ENCODE data around the gene SWAP70.
A peak's percentile ranks its signal among the peaks of the same experiment; 100 is the strongest.

The SWAP70 gene

GRCh38 chr11:9645881-9646280, 18.0 kb upstream of the SWAP70 start:
- no peaks in the 10 kb centered on the region for H3K36me3 ChIP-seq (ENCODE audit: control insufficient read depth in 5 of 5, insufficient read depth in 5 of 5, low read length in 5 of 5)
- H3K9me3 ChIP-seq (ENCODE audit: control insufficient read depth in 5 of 5, low read length in 5 of 5): no peaks in the 10 kb centered on the region
- H3K9ac ChIP-seq (ENCODE audit: low read length in 5 of 5): no peak overlapping the region
- no peaks in the 10 kb centered on the region for H3K27me3 ChIP-seq (ENCODE audit: control insufficient read depth in 5 of 5, insufficient read depth in 4 of 5, low read length in 5 of 5)
- H3K4me3 ChIP-seq (ENCODE audit: low read depth in 1 of 5, low read length in 5 of 5): no peak overlapping the region
- peaks cover 0 to 4% (median 0%) of the 10 kb centered on the region in 5 donors for H3K4me1 ChIP-seq (ENCODE audit: control insufficient read depth in 5 of 5, insufficient read depth in 5 of 5, low read length in 5 of 5)
- H3K27ac ChIP-seq (ENCODE audit: low read depth, low read length): no peak overlapping the region

GRCh38 chr11:9646324-9646723, 17.6 kb upstream of the SWAP70 start:
- Histone ChIP-seq H3K9me3 (ENCODE audit: control insufficient read depth in 5 of 5, low read length in 5 of 5) (no peaks in the 10 kb centered on the region), H3K36me3 (ENCODE audit: control insufficient read depth in 5 of 5, insufficient read depth in 5 of 5, low read length in 5 of 5) (no peaks in the 10 kb centered on the region), H3K4me3 (ENCODE audit: low read depth in 1 of 5, low read length in 5 of 5) (no peak overlapping the region), H3K27ac (ENCODE audit: low read depth, low read length) (no peak overlapping the region), H3K27me3 (ENCODE audit: control insufficient read depth in 5 of 5, insufficient read depth in 4 of 5, low read length in 5 of 5) (no peaks in the 10 kb centered on the region), H3K9ac (ENCODE audit: low read length in 5 of 5) (no peak overlapping the region), H3K4me1 (ENCODE audit: control insufficient read depth in 5 of 5, insufficient read depth in 5 of 5, low read length in 5 of 5) (peaks cover 0 to 4% (median 0%) of the 10 kb centered on the region in 5 donors)

- Histone ChIP-seq H3K9ac (ENCODE audit: low read length in 5 of 5) (no peak overlapping the region), H3K27ac (ENCODE audit: low read depth, low read length) (no peak overlapping the region)
Observed at GRCh38 chr11:9651481-9651880, 12.4 kb upstream of the SWAP70 start.

DNA sequence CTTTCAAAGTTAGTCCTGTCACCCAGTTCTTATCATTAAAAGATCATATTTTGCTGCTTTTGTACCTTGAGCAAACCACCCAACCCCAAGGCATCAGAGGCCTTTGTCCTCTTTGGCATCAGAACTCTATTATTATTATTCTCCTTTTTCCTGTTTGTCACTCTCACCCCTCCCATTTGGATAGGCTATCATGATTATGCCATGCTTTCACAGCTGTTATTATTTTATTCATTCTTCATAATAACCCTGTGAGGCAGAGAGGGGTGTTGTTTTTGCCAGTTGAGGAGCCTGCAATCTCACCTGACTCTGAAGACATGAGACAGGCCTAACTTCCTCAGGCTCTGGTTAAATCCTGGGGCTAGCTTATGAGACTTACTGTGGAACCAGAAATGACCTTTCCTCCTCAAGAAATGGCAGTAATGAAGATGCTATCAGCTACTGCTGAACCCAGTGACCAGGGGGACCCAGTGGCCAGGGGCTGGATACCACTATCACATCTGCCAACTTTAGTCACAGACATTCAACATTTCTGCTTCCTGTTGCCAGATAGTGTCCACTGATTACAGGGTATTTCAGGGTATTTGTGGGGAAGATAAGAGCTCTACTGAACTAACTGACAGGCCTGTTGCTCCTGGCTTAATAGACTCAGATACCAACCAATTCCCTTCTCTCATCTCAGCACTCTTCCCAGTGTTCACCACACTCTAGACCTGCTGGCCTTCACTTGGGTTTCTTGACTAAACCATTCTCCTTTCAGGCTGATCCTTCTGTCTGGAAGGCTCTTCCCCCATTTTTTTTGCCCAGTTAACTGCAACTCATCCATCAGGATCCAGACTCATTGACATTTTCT, 11.8 kb upstream of the SWAP70 start:
- H3K9me3 ChIP-seq (ENCODE audit: control insufficient read depth in 5 of 5, low read length in 5 of 5): no peaks in the 10 kb centered on the region
- no peak overlapping the region for H3K27ac ChIP-seq (ENCODE audit: low read depth, low read length)
- peaks cover 0 to 15% (median 11%) of the 10 kb centered on the region in 5 donors for H3K4me1 ChIP-seq (ENCODE audit: control insufficient read depth in 5 of 5, insufficient read depth in 5 of 5, low read length in 5 of 5)
- no peak overlapping the region for H3K4me3 ChIP-seq (ENCODE audit: low read depth in 1 of 5, low read length in 5 of 5)
- H3K36me3 ChIP-seq (ENCODE audit: control insufficient read depth in 5 of 5, insufficient read depth in 5 of 5, low read length in 5 of 5): no peaks in the 10 kb centered on the region
- H3K27me3 ChIP-seq (ENCODE audit: control insufficient read depth in 5 of 5, insufficient read depth in 4 of 5, low read length in 5 of 5): no peaks in the 10 kb centered on the region
- H3K9ac ChIP-seq (ENCODE audit: low read length in 5 of 5): no peak overlapping the region

More at GRCh38 chr11:9651481-9651880, 12.4 kb upstream of the SWAP70 start:
- Histone ChIP-seq H3K36me3 (ENCODE audit: control insufficient read depth in 5 of 5, insufficient read depth in 5 of 5, low read length in 5 of 5) (no peaks in the 10 kb centered on the region), H3K9me3 (ENCODE audit: control insufficient read depth in 5 of 5, low read length in 5 of 5) (no peaks in the 10 kb centered on the region), H3K27me3 (ENCODE audit: control insufficient read depth in 5 of 5, insufficient read depth in 4 of 5, low read length in 5 of 5) (no peaks in the 10 kb centered on the region), H3K4me1 (ENCODE audit: control insufficient read depth in 5 of 5, insufficient read depth in 5 of 5, low read length in 5 of 5) (peaks cover 0 to 15% (median 11%) of the 10 kb centered on the region in 5 donors), H3K4me3 (ENCODE audit: low read depth in 1 of 5, low read length in 5 of 5) (no peak overlapping the region)

DNA sequence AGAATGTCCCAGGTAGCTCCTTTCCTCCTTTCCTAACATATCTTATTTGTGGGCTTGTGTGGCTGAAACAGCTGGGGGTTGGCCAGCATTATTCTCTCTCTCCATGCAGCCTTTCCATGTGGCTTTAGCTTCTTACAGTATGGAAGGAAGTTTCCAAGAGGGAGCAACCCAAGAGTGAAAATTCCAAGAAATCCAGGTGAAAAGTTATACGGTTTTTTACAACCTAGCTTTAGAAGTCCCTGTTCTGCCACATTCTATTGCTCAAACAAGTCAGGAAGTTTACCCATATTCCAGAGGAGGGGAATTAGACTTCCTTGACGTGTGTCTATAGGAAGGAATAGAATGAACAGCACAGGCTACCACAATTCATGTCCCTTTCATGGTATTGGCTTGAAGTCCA, 10.0 kb upstream of the SWAP70 start:
- no peak overlapping the region for H3K4me3 ChIP-seq (ENCODE audit: low read depth in 1 of 5, low read length in 5 of 5)
- no peaks in the 10 kb centered on the region for H3K9me3 ChIP-seq (ENCODE audit: control insufficient read depth in 5 of 5, low read length in 5 of 5)
- no peaks in the 10 kb centered on the region for H3K36me3 ChIP-seq (ENCODE audit: control insufficient read depth in 5 of 5, insufficient read depth in 5 of 5, low read length in 5 of 5)
- H3K27ac ChIP-seq (ENCODE audit: low read depth, low read length): no peak overlapping the region
- no peak overlapping the region for H3K9ac ChIP-seq (ENCODE audit: low read length in 5 of 5)
- no peaks in the 10 kb centered on the region for H3K27me3 ChIP-seq (ENCODE audit: control insufficient read depth in 5 of 5, insufficient read depth in 4 of 5, low read length in 5 of 5)
- peaks cover 0 to 15% (median 11%) of the 10 kb centered on the region in 5 donors for H3K4me1 ChIP-seq (ENCODE audit: control insufficient read depth in 5 of 5, insufficient read depth in 5 of 5, low read length in 5 of 5)

- H3K4me3 ChIP-seq (ENCODE audit: low read depth in 1 of 5, low read length in 5 of 5): no peak overlapping the region
- H3K27me3 ChIP-seq (ENCODE audit: control insufficient read depth in 5 of 5, insufficient read depth in 4 of 5, low read length in 5 of 5): no peaks in the 10 kb centered on the region
- no peaks in the 10 kb centered on the region for H3K36me3 ChIP-seq (ENCODE audit: control insufficient read depth in 5 of 5, insufficient read depth in 5 of 5, low read length in 5 of 5)
- H3K9ac ChIP-seq (ENCODE audit: low read length in 5 of 5): no peak overlapping the region
- peaks cover 0 to 10% (median 6%) of the 10 kb centered on the region in 5 donors for H3K4me1 ChIP-seq (ENCODE audit: control insufficient read depth in 5 of 5, insufficient read depth in 5 of 5, low read length in 5 of 5)
- H3K9me3 ChIP-seq (ENCODE audit: control insufficient read depth in 5 of 5, low read length in 5 of 5): no peaks in the 10 kb centered on the region
- H3K27ac ChIP-seq (ENCODE audit: low read depth, low read length): no peak overlapping the region
Observed at GRCh38 chr11:9656864-9657263, 7.0 kb upstream of the SWAP70 start.

DNA sequence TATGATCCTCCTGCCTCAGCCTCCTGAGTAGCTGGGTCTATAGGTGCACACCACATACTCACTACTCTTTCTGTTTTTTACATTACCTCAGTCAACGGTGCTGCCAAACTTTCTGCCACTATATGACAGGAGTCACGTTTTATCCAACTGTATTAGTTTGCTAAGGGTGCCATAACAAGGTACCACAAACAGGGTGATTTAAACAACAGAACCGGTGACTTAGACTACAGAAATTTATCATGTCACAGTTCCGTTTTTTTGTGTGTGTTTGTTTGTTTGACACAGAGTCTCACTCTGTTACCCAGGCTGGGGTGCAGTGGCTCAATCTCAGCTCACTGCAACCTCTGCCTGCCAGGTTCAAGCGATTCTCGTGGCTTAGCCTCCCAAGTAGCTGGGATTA, 6.3 kb upstream of the SWAP70 start:
- no peak overlapping the region for H3K4me3 ChIP-seq (ENCODE audit: low read depth in 1 of 5, low read length in 5 of 5)
- no peaks in the 10 kb centered on the region for H3K9me3 ChIP-seq (ENCODE audit: control insufficient read depth in 5 of 5, low read length in 5 of 5)
- H3K36me3 ChIP-seq (ENCODE audit: control insufficient read depth in 5 of 5, insufficient read depth in 5 of 5, low read length in 5 of 5): no peaks in the 10 kb centered on the region
- no peak overlapping the region for H3K27ac ChIP-seq (ENCODE audit: low read depth, low read length)
- no peaks in the 10 kb centered on the region for H3K27me3 ChIP-seq (ENCODE audit: control insufficient read depth in 5 of 5, insufficient read depth in 4 of 5, low read length in 5 of 5)
- peaks cover 0 to 4% (median 0%) of the 10 kb centered on the region in 5 donors for H3K4me1 ChIP-seq (ENCODE audit: control insufficient read depth in 5 of 5, insufficient read depth in 5 of 5, low read length in 5 of 5)
- no peak overlapping the region for H3K9ac ChIP-seq (ENCODE audit: low read length in 5 of 5)

DNA sequence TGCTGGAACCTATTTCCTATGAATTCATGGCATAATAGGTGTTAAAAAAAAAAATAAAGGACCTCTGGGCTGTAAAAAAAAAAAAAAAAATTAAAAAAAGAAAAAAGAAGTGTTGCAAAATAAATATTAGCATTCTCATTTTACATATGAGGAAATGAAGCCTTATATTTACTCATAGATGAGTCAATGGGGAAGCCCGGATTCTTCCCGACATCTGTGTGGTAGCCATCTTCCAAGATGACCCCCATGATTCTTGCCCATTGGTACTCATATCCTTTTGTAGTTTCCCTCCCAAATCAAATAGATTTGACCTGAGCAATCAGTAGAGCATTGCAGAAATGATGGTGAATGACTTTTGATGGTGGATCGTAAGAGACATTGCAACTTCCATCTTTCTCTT, 3.0 kb upstream of the SWAP70 start:
- H3K9ac ChIP-seq (ENCODE audit: low read length in 5 of 5): no peak overlapping the region
- no peaks in the 10 kb centered on the region for H3K27me3 ChIP-seq (ENCODE audit: control insufficient read depth in 5 of 5, insufficient read depth in 4 of 5, low read length in 5 of 5)
- H3K4me3 ChIP-seq (ENCODE audit: low read depth in 1 of 5, low read length in 5 of 5): no peak overlapping the region
- H3K4me1 ChIP-seq (ENCODE audit: control insufficient read depth in 5 of 5, insufficient read depth in 5 of 5, low read length in 5 of 5): peaks cover 0 to 18% (median 13%) of the 10 kb centered on the region in 5 donors
- H3K9me3 ChIP-seq (ENCODE audit: control insufficient read depth in 5 of 5, low read length in 5 of 5): peaks cover 0 to 5% (median 0%) of the 10 kb centered on the region in 5 donors
- H3K36me3 ChIP-seq (ENCODE audit: control insufficient read depth in 5 of 5, insufficient read depth in 5 of 5, low read length in 5 of 5): no peaks in the 10 kb centered on the region
- no peak overlapping the region for H3K27ac ChIP-seq (ENCODE audit: low read depth, low read length)

- peaks cover 0 to 2% (median 0%) of the 10 kb centered on the region in 5 donors for H3K36me3 ChIP-seq (ENCODE audit: control insufficient read depth in 5 of 5, insufficient read depth in 5 of 5, low read length in 5 of 5)
Observed at GRCh38 chr11:9662273-9662672, 1.6 kb upstream of the SWAP70 start.

More at GRCh38 chr11:9662273-9662672, 1.6 kb upstream of the SWAP70 start:
- peaks cover 0 to 18% (median 15%) of the 10 kb centered on the region in 5 donors for H3K4me1 ChIP-seq (ENCODE audit: control insufficient read depth in 5 of 5, insufficient read depth in 5 of 5, low read length in 5 of 5)
- peak overlapping the region; percentile 92 for H3K27ac ChIP-seq (ENCODE audit: low read depth, low read length)
- H3K9ac ChIP-seq (ENCODE audit: low read length in 5 of 5): no peak overlapping the region
- no peaks in the 10 kb centered on the region for H3K27me3 ChIP-seq (ENCODE audit: control insufficient read depth in 5 of 5, insufficient read depth in 4 of 5, low read length in 5 of 5)
- peaks cover 0 to 10% (median 0%) of the 10 kb centered on the region in 5 donors for H3K9me3 ChIP-seq (ENCODE audit: control insufficient read depth in 5 of 5, low read length in 5 of 5)
- H3K4me3 ChIP-seq (ENCODE audit: low read depth in 1 of 5, low read length in 5 of 5): no peak overlapping the region

Measured in subcutaneous abdominal adipose tissue (tissue), 5 donors.